Lung microvascular endothelial cell (primary cell): ENCODE measurements around the gene EXOC6B. TPM values are rescaled to one million over a fixed set of nuclear protein-coding genes. Genes with fewer than 3 reads are reported as not detected.

Experiments used
- DNase-seq, 2 donors: peaks; one replicate each; pipeline versions ENCODE4 v3.0.0 to v3.0.0-alpha.2; 2010; ENCODE audit warnings: low read depth in 2 of 2
- total RNA-seq: library from RNA; depleted of rRNA; stranded (reverse); fragments of >200 nt; gene quantifications from 2 replicates; pipeline ENCODE4 v1.2.1, GENCODE V29; 2014

The EXOC6B gene
- total RNA-seq, 1 donor from 2014 or later = 16.1 TPM

GRCh38 chr2:72378753-72379348 is 447.0 kb downstream of the EXOC6B start:
- no peak for DNase-seq

- DNase-seq = peak in 1 of 2 donors; percentile 40
Measured at GRCh38 chr2:72367530-72368225, 458.2 kb downstream of the EXOC6B start.

GRCh38 chr2:72363406-72363805 is 462.4 kb downstream of the EXOC6B start:
- no peak for DNase-seq

- no peak for DNase-seq
Measured at GRCh38 chr2:72362733-72363132, 463.1 kb downstream of the EXOC6B start.

- no peak for DNase-seq
Measured at GRCh38 chr2:72361521-72361920, 464.3 kb downstream of the EXOC6B start.

- no peak for DNase-seq
Measured at GRCh38 chr2:72361042-72361441, 464.8 kb downstream of the EXOC6B start.

- peak in 1 of 2 donors; percentile 10 for DNase-seq
Measured at GRCh38 chr2:72350852-72351251, 475.0 kb downstream of the EXOC6B start.

GRCh38 chr2:72349016-72349415 is 476.8 kb downstream of the EXOC6B start:
- peak; percentile 37 to 39 for DNase-seq

- no peak for DNase-seq
Measured at GRCh38 chr2:72347081-72347480, 478.8 kb downstream of the EXOC6B start.

GRCh38 chr2:72341639-72342038 is 484.2 kb downstream of the EXOC6B start:
- DNase-seq = no peak

- DNase-seq = no peak
Measured at GRCh38 chr2:72340665-72341064, 485.2 kb downstream of the EXOC6B start.

GRCh38 chr2:72338076-72338475 is 487.8 kb downstream of the EXOC6B start:
- DNase-seq = no peak

GRCh38 chr2:72332720-72333119 is 493.1 kb downstream of the EXOC6B start:
- DNase-seq = no peak

GRCh38 chr2:72330652-72331051 is 495.2 kb downstream of the EXOC6B start:
- DNase-seq = no peak

GRCh38 chr2:72326759-72327158 is 499.1 kb downstream of the EXOC6B start:
- no peak for DNase-seq

- DNase-seq = peak; percentile 12 to 29
Measured at GRCh38 chr2:72325592-72326422, 500.0 kb downstream of the EXOC6B start.

- no peak for DNase-seq
Measured at GRCh38 chr2:72316774-72317173, 509.1 kb downstream of the EXOC6B start.

GRCh38 chr2:72300147-72300684 is 525.6 kb downstream of the EXOC6B start:
- no peak for DNase-seq

GRCh38 chr2:72293620-72294019 is 532.2 kb downstream of the EXOC6B start:
- DNase-seq = peak; percentile 1 to 58

- DNase-seq = no peak
Measured at GRCh38 chr2:72292433-72292832, 533.4 kb downstream of the EXOC6B start.

- peak in 1 of 2 donors; percentile 27 for DNase-seq
Measured at GRCh38 chr2:72291059-72291458, 534.8 kb downstream of the EXOC6B start.

GRCh38 chr2:72289736-72290135 is 536.1 kb downstream of the EXOC6B start:
- no peak for DNase-seq
